ENCODE data around the gene OR2AG2. TPM values are rescaled to one million over a fixed set of nuclear protein-coding genes. Genes with fewer than 3 reads are reported as not detected.
A peak's percentile ranks its signal among the peaks of the same experiment; 100 is the strongest.

Gene OR2AG2
- total RNA-seq, 1 donor, result 0.09 TPM

DNA sequence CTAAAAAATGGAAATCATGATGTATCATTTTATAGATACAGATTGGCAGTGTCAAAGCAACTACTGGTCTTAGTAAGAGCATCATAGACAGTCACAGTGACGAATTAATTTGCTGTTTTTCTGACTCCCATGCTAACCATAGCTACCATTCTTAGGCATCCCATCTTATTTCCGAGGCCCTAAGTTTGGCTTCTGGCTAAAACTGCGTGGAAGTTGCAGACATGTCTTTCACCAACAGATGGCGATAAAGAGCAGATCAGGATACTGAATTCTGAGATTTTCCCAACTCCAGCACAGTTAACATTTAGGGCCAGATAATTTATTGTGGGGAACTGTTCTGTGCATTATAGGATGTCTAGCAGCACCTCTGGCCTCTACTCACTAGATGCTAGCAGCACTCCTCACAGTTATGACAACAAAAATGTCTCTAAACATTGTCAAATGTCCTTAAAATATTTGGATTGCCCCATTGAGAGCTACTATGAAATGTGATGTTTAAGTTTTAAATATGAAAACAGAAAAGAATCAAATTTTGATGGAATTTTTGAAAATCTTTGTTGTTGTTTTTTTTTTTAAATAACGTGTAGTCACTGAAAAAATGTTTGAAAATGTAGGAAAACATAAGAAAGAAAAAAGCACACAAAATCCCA is 16.3 kb downstream of the OR2AG2 start:
- TF ChIP-seq, protein P1, sequence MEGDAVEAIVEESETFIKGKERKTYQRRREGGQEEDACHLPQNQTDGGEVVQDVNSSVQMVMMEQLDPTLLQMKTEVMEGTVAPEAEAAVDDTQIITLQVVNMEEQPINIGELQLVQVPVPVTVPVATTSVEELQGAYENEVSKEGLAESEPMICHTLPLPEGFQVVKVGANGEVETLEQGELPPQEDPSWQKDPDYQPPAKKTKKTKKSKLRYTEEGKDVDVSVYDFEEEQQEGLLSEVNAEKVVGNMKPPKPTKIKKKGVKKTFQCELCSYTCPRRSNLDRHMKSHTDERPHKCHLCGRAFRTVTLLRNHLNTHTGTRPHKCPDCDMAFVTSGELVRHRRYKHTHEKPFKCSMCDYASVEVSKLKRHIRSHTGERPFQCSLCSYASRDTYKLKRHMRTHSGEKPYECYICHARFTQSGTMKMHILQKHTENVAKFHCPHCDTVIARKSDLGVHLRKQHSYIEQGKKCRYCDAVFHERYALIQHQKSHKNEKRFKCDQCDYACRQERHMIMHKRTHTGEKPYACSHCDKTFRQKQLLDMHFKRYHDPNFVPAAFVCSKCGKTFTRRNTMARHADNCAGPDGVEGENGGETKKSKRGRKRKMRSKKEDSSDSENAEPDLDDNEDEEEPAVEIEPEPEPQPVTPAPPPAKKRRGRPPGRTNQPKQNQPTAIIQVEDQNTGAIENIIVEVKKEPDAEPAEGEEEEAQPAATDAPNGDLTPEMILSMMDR (IDR thresholded peaks at IDR 0.05; ENCODE audit: insufficient read depth, low read length), result peak; percentile 89
- no peak overlapping the region for H3K4me3 ChIP-seq (ENCODE audit: low read depth, low read length)
- peak; percentile 63 for DNase-seq (ENCODE audit: low read depth)

DNA sequence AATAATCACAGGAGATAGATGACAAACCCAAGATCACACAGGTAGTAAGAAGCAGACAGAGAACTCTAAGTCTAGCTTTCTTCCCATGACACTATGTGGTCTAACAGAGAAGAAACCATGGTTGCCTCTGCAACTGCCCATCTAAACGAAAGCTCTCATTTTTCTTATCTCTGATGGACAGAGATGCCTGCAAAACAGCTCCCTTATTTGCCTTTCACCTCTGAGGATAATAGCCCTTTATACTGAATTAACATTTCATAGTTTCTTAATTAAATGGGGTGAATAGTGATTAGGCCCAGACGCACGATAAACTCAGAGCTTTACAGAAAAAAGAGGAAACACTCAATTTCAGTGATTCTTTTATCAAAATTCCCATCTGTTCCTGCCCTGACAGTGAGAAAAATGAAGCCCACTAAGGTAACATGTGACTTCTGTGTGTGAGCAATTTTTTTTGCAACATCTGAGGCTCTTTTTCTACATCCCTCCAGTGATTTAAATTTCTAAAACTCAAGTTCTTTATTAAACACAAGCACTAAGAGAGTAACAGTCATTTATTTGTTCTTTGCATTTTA is 24.6 kb downstream of the OR2AG2 start:
- TF ChIP-seq, protein P1 (IDR thresholded peaks at IDR 0.05; ENCODE audit: insufficient read depth, low read length), result no peak
- no peak overlapping the region for H3K4me3 ChIP-seq (ENCODE audit: low read depth, low read length)
- no peak for DNase-seq (ENCODE audit: low read depth)

DNA sequence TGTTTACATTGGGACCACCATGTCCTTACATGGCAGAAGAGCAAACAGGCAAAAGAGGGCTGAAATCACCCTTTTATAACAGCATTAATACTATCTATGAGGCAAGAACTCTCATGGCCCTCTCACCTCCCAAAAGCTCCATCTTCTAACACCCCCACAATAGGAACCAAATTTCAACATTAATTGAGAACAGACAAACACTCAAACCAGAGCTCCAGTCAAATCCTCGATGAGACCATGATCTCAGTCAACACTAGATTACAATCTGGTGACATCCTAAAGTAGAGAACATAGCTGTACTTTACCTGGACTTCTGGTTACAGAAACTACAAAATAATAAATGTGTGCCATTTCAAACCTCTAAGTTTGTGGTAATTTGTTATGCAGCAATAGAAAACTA is 25.1 kb downstream of the OR2AG2 start:
- no peak for DNase-seq (ENCODE audit: low read depth)
- TF ChIP-seq, protein P1 (IDR thresholded peaks at IDR 0.05; ENCODE audit: insufficient read depth, low read length), result no peak
- no peak overlapping the region for H3K4me3 ChIP-seq (ENCODE audit: low read depth, low read length)

DNA sequence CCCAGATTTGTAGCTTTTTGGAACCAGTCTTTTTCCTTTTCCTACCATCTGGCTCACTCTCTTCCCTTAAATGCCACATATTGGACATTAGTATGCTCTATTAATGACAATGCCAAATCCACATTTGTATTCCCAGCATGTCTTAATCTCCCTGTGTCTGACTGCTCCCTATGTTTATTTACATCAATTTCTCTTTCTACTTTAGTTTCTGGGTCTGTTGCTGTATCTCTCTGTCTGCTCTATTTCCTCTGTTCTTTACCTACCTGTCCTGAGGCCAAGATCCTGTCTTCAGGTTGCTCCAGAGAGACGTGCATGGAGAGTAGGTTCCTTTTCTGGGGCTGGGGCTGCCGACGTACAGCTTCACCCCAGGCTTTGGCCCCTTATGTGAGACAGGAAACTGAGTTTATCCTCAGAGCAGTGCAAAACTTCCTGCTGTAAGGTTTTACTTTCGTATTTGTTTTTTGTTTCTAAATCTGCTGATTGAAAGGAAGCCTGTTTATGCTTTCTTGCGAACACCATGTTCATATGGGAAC is 25.6 kb downstream of the OR2AG2 start:
- TF ChIP-seq, protein P1 (IDR thresholded peaks at IDR 0.05; ENCODE audit: insufficient read depth, low read length), result no peak
- no peak overlapping the region for H3K4me3 ChIP-seq (ENCODE audit: low read depth, low read length)
- DNase-seq (ENCODE audit: low read depth), result no peak

DNA sequence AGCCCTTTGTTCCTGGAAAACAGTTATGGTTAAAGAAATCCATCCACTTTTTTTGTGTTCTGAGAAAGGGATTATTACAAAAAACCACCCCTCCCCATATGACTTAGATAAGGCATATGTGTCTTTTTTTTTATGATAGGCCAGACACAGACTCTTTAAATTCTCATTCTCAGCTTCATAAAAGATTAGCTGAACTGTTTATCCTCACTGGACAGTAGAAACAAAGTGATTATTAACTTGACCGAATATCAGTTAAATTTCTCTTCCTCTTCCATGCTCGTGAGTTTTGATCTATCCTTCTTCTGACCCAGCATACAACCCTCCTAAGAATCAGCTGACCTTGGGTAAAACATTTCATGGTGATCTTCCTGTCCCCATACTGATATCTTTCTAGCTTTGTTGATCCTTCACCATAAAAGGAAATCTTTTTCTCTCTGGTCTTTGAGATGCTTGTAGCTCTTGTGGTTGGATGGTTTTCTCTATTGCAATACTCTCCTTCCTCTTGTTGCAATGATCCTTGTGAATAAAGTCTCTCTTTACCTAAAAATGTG is 26.2 kb downstream of the OR2AG2 start:
- no peak overlapping the region for H3K4me3 ChIP-seq (ENCODE audit: low read depth, low read length)
- DNase-seq (ENCODE audit: low read depth), result no peak
- TF ChIP-seq, protein P1 (IDR thresholded peaks at IDR 0.05; ENCODE audit: insufficient read depth, low read length), result no peak

DNA sequence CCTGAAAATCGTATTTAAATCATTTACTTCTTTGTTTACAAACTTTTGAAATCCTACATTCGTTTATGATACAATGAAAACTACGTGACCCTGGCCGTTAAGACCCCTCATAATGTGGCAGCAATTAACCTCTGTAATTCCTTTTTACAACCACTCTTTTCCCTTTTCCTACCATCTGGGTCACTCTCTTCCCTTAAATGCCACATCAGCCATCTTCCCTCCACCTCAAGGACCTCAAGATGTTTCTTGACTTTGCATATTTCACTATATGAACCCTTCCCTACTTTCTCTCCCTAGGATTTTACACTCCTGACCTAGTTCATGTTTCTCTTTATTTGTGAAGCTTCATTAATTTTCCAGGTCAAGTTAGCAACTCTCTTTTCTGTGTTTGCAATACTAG is 26.8 kb downstream of the OR2AG2 start:
- no peak for DNase-seq (ENCODE audit: low read depth)
- TF ChIP-seq, protein P1 (IDR thresholded peaks at IDR 0.05; ENCODE audit: insufficient read depth, low read length), result no peak
- no peak overlapping the region for H3K4me3 ChIP-seq (ENCODE audit: low read depth, low read length)

Measured in fibroblast of the aortic adventitia (primary cell).